ENCODE measurements around the gene TRIP12. TPM values are rescaled to one million over a fixed set of nuclear protein-coding genes. Genes with fewer than 3 reads are reported as not detected.

The TRIP12 gene
- total RNA-seq, 1 experiment from 2014 or later = 166 TPM

- Histone ChIP-seq H4K91ac (ENCODE audit: insufficient read length, low read depth, low read length) (peak overlapping the region; percentile 33), H2BK120ac (ENCODE audit: low read depth, low read length, poor library complexity, severe bottlenecking) (no peak overlapping the region), H3K4me1 (ENCODE audit: insufficient read depth, low read length) (peaks cover 15% of the 10 kb centered on the region), H3K4ac (ENCODE audit: low read depth, low read length) (no peak overlapping the region), H3K79me1 (ENCODE audit: insufficient read depth, low read depth, low read length, poor library complexity, severe bottlenecking) (no peaks in the 10 kb centered on the region), H4K5ac (ENCODE audit: insufficient read length, low read depth, low read length) (no peak overlapping the region), H3K9ac (ENCODE audit: extremely low read depth, insufficient read length, low read length) (no peak overlapping the region), H3K27ac (ENCODE audit: insufficient read length, low read depth, low read length) (peak overlapping the region; percentile 62), H3K4me2 (ENCODE audit: insufficient read depth, insufficient read length, low read length) (no peak overlapping the region), H4K8ac (replicated peaks; ENCODE audit: insufficient read length, low read depth, low read length) (no peak overlapping the region), H3K27me3 (ENCODE audit: insufficient read depth, low read length) (no peaks in the 10 kb centered on the region), H3K18ac (ENCODE audit: insufficient read length, low read depth, low read length) (peak overlapping the region; percentile 74), H3K23me2 (ENCODE audit: insufficient read length, low read depth, low read length, poor library complexity, severe bottlenecking) (no peaks in the 10 kb centered on the region), H3K23ac (ENCODE audit: insufficient read length, low read depth, low read length) (no peak overlapping the region), H2BK12ac (ENCODE audit: insufficient read length, low read depth, low read length) (no peak overlapping the region), H2AFZ (ENCODE audit: low read length) (no peak overlapping the region), H3K9me3 (ENCODE audit: control insufficient read depth, low read depth, low read length) (no peaks in the 10 kb centered on the region), H2BK20ac (ENCODE audit: low read depth, low read length, poor library complexity, severe bottlenecking) (no peak overlapping the region), H3K56ac (ENCODE audit: insufficient read length, low read depth, low read length) (no peak overlapping the region), H2BK5ac (ENCODE audit: insufficient read length, low read length) (no peak overlapping the region), H2AK5ac (ENCODE audit: insufficient read length, low read length) (peak overlapping the region; percentile 86), H2BK15ac (ENCODE audit: low read depth, low read length) (no peak overlapping the region), H4K20me1 (ENCODE audit: control insufficient read depth, insufficient read depth, insufficient read length) (no peaks in the 10 kb centered on the region), H3T11ph (ENCODE audit: low read length) (no peak overlapping the region), H3K79me2 (ENCODE audit: insufficient read depth, low read length) (no peaks in the 10 kb centered on the region), H3K14ac (ENCODE audit: insufficient read depth, low read length) (no peak overlapping the region)
- TF ChIP-seq CTCF (conservative IDR thresholded peaks at IDR 0.05) = no peak
- Mint-ChIP-seq H3K9me3 (peaks cover 12 to 13% of the 10 kb centered on the region in 2 experiments), H3K36me3 (ENCODE audit: insufficient read depth in 1 of 3, low read depth in 3 of 3) (peaks cover 7 to 12% (median 11%) of the 10 kb centered on the region in 3 experiments), H3K27me3 (ENCODE audit: low read depth) (peaks cover 2% of the 10 kb centered on the region; the same call in 1 of the 2 replicates), H3K4me1 (peaks cover 15 to 25% of the 10 kb centered on the region in 2 experiments), H3K27ac (peak overlapping the region in 2 of 3 experiments; percentile 57 to 92; a peak in 2 of 7 replicates), H3K4me3 (0 out of 5 replicates have a peak overlapping the region, but pooled peaks of 1 of the 2 experiments have one; percentile 6)
- DNase-seq = no peak
- WGBS (ENCODE audit: extremely low coverage, insufficient read length, low lambda C conversion rate) = 100% methylated on average over 1 of the region's 6 CpGs
These were observed 188.9 kb downstream of the TRIP12 start for GRCh38 chr2:229732897-229733296.

Measured in H9 (cell line).